PFSK-1 (cell line): ENCODE results near the gene TM6SF1.
A peak's percentile ranks its signal among the peaks of the same experiment; 100 is the strongest.

ENCODE experiments used
- FOXP2 ChIP-seq: optimal IDR thresholded peaks from 2 replicates; pipeline ENCODE3; 2011; ENCODE audit warnings: borderline replicate concordance, control low read depth, inconsistent platforms; ENCODE audit not compliant: insufficient read depth; ENCODE audit errors: extremely low read length, extremely low read depth
- POLR2AphosphoS5 ChIP-seq: IDR thresholded peaks from 2 replicates; pipeline ENCODE4 v1.6.1; 2012; ENCODE audit warnings: low read depth, mild to moderate bottlenecking, control low read depth, low read length, moderate library complexity
- SIN3A ChIP-seq: IDR thresholded peaks from 2 replicates; pipeline ENCODE4 v1.6.1; 2012; ENCODE audit warnings: mild to moderate bottlenecking, low read length, moderate library complexity, borderline replicate concordance; ENCODE audit not compliant: insufficient read depth
- TAF1 ChIP-seq: IDR thresholded peaks from 2 replicates; pipeline ENCODE4 v1.6.1; 2012; ENCODE audit warnings: low read length, control low read depth, borderline replicate concordance; ENCODE audit not compliant: insufficient read depth
- TF ChIP-seq, protein P1 (sequence below), 2 experiments: IDR thresholded peaks; 2 replicates each; pipeline versions ENCODE4 v1.6.1 to v1.8.0; 2011 to 2012; ENCODE audit warnings: low read depth in 2 of 2, low read length in 2 of 2, control low read depth in 1 of 2, inconsistent platforms in 1 of 2, mild to moderate bottlenecking in 1 of 2, moderate library complexity in 1 of 2; ENCODE audit not compliant: insufficient read depth in 1 of 2

The TM6SF1 gene

DNA sequence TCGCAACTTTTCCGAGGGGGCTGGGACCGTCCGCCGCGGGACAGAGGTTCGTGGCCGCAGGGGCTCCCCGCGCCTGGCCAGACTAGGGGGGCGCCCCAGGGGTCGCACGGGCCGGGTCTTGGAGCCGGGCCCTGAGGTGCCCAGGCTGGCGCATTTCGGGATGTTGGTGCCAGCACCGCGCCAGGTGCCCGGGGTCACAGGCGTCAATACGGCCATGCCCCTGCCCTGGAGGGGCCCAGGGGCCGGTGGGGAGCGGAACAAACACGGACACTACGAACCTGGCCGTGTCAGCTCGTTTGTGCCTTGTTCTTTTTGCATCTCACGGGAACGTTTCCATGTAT, 366 bp downstream of the TM6SF1 start:
- TF ChIP-seq TAF1 (no peak), SIN3A (no peak), FOXP2 (no peak)

DNA sequence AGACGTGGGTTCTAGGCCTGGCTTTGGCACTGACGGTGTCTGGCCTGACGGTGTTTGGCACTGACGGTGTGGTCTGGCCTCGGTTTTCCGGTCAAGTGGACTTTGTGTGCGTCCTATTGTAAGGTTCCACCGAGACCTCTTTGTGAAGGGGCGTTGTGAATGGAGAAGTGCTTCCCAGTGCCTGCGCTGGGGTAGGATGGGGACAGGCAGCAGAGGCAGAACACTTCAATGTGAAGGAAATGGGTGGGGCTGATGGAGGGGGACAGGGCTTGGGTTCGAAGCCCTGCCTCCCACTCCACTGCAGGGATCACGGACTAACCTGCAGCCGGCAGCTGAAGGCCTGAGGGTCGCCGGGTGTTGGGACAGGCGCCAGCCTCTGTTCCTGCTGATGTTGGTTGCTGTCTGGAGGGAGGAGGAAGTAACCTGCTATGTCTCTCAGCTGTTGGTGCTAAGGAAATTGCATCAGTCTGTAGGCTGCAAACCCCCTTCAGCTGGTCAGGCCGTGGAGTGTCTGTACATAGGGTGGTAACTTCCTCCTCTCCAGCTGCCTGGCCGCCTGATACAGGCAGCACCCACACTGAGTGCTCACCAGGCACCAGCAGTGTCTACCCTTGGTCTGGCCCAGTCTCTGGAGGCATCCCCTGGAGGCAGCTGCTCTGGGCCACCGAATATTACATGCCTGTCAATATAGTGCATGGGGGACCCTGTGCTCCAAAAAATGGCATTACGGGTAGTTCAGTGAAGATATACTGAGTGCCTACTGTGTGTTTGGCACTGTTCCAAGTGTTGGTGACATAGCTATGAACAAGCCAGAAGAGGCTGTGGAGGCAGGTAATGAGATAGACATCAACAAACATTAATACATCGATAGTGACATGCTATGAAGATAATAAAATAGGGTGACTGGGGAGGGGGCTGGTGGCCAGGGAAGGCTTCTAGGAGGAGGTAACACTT, 1.1 kb downstream of the TM6SF1 start:
- TF ChIP-seq POLR2AphosphoS5 (no peak), FOXP2 (peak; percentile 74), TAF1 (no peak)

DNA sequence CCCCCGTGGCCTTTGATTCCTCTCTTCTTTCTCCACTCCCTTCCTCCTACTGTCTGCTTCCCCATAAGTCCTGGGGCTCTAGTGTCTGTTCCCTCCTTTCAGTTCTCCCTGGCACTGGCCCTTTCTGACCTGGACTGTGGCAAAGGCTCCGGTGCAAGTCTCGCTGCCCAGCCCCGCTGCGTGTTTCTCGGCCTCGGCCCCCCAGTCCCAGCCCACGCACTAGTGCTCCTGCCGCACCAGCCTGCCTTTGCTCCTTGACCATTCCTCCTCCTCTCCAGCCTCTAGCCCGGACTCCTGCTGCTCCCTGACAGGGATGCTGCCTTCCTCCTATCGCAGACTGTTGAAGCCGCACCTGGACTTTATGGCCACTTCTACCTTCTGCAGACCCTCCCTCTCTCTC, 2.1 kb downstream of the TM6SF1 start:
- TF ChIP-seq, protein P1, sequence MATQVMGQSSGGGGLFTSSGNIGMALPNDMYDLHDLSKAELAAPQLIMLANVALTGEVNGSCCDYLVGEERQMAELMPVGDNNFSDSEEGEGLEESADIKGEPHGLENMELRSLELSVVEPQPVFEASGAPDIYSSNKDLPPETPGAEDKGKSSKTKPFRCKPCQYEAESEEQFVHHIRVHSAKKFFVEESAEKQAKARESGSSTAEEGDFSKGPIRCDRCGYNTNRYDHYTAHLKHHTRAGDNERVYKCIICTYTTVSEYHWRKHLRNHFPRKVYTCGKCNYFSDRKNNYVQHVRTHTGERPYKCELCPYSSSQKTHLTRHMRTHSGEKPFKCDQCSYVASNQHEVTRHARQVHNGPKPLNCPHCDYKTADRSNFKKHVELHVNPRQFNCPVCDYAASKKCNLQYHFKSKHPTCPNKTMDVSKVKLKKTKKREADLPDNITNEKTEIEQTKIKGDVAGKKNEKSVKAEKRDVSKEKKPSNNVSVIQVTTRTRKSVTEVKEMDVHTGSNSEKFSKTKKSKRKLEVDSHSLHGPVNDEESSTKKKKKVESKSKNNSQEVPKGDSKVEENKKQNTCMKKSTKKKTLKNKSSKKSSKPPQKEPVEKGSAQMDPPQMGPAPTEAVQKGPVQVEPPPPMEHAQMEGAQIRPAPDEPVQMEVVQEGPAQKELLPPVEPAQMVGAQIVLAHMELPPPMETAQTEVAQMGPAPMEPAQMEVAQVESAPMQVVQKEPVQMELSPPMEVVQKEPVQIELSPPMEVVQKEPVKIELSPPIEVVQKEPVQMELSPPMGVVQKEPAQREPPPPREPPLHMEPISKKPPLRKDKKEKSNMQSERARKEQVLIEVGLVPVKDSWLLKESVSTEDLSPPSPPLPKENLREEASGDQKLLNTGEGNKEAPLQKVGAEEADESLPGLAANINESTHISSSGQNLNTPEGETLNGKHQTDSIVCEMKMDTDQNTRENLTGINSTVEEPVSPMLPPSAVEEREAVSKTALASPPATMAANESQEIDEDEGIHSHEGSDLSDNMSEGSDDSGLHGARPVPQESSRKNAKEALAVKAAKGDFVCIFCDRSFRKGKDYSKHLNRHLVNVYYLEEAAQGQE (IDR thresholded peaks at IDR 0.05; ENCODE audit: insufficient read depth in 1 of 2, low read depth in 2 of 2, low read length in 2 of 2), result no peak
- TF ChIP-seq POLR2AphosphoS5 (no peak), SIN3A (no peak), TAF1 (no peak), FOXP2 (no peak)

DNA sequence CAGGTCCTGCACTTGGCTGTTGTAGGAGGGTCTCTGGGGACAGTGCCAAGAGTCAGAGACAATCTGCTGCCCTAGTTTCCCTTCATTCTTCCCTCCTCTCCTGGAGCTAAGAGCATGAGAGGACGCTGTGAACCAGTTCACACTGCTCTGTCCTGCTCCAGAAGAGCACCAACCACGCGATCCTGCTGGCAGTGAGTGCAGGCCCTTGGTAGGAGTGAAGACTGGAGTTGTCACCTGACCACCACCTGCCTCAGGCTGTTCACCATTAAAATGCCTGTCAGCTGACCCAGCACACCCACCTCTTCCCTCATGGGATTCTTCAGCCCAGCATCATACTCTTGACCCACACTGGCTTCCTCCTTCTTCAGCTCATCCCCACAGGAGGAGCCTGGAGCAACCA, 2.9 kb downstream of the TM6SF1 start:
- TF ChIP-seq FOXP2, result no peak
- TF ChIP-seq TAF1, result no peak
- no peak for TF ChIP-seq SIN3A
- TF ChIP-seq POLR2AphosphoS5, result no peak
- TF ChIP-seq, protein P1 (IDR thresholded peaks at IDR 0.05; ENCODE audit: insufficient read depth in 1 of 2, low read depth in 2 of 2, low read length in 2 of 2), result no peak

DNA sequence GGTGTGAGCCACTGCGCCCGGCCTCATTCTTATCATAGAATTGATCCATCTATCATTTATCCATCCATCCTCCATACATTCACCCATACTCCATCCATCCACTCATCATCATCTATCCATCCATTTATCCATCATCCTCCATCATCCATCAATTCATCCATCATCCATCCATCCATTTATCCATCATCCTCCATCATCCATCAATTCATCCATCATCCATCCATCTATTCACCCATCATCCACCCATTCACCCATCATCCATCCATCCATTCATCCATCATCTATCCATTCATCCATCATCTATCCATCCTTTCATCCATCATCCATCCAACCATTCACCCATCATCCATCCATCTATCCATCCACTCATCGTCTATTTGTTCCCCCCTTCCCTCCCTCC, 3.7 kb downstream of the TM6SF1 start:
- TF ChIP-seq TAF1, result no peak
- TF ChIP-seq POLR2AphosphoS5, result no peak
- TF ChIP-seq FOXP2, result no peak
- TF ChIP-seq SIN3A, result no peak
- TF ChIP-seq, protein P1 (IDR thresholded peaks at IDR 0.05; ENCODE audit: insufficient read depth in 1 of 2, low read depth in 2 of 2, low read length in 2 of 2), result no peak

DNA sequence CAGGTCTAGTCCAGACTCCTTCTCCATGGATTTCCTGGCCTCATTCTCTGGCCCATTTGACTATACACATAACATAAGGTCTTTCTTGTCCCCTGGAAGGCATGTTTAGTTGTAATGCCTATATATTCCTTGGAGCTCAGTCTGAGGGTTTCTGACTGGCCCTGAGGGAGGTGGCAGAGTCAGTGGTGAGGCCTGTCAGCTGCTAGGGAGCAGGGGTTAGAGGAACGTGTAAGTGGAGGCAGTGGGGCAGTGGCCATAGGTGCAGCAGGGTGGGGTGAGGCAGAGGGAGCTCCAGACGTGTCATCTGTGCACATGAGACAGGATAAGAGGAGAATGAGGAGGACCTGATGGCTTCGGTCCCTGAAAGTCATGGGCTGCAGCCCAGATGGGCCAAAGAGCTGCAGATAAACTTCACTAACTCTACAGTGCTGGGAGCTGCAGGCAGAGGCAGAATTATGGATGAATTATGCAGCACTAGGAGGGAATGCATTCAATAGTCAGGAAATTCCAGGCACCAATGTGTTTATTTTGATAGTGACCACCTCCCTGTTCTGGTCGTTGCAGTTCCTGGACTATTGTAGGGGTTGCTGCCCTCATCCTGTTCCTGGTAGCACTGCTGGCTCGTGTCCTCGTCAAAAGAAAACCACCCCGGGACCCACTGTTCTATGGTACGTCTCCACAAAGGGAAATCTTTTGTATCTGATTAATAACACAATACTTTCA, 4.9 kb downstream of the TM6SF1 start:
- TF ChIP-seq TAF1 (no peak), POLR2AphosphoS5 (no peak), SIN3A (no peak), FOXP2 (no peak)
- TF ChIP-seq, protein P1 (IDR thresholded peaks at IDR 0.05; ENCODE audit: insufficient read depth in 1 of 2, low read depth in 2 of 2, low read length in 2 of 2), result no peak
